GM12891 (cell line): Measurements from ENCODE around the gene PIP5K1C.

Experiments used
- PAX5 ChIP-seq: IDR thresholded peaks from 2 replicates; pipeline ENCODE4 v1.6.1; 2011; ENCODE audit warnings: low read length, moderate library complexity, mild to moderate bottlenecking; ENCODE audit not compliant: insufficient read depth, severe bottlenecking
- POLR2A ChIP-seq: IDR thresholded peaks from 2 replicates; pipeline ENCODE4 v1.6.1; 2011; ENCODE audit warnings: low read depth, low read length, control low read depth
- POLR2AphosphoS5 ChIP-seq: IDR thresholded peaks from 2 replicates; pipeline ENCODE4 v1.6.1; 2011; ENCODE audit warnings: low read depth, low read length, control low read depth
- POU2F2 ChIP-seq: IDR thresholded peaks from 2 replicates; pipeline ENCODE4 v1.6.1; 2011; ENCODE audit warnings: low read depth, mild to moderate bottlenecking, control low read depth, low read length, moderate library complexity
- SPI1 ChIP-seq: IDR thresholded peaks from 2 replicates; pipeline ENCODE4 v1.6.1; 2011; ENCODE audit warnings: low read depth, low read length, control low read depth
- TAF1 ChIP-seq: IDR thresholded peaks from 2 replicates; pipeline ENCODE4 v1.6.1; 2011; ENCODE audit warnings: low read depth, low read length, control low read depth

- TF ChIP-seq POLR2AphosphoS5 (no peak), POLR2A (no peak), TAF1 (no peak), POU2F2 (no peak), PAX5 (no peak), SPI1 (no peak)
Observed at GRCh38 chr19:3605770-3606169, 94.5 kb downstream of the PIP5K1C start.
